Mucosa of rectum (tissue), 2 donors: ENCODE data around the gene KPNB1.
A peak's percentile ranks its signal among the peaks of the same experiment; 100 is the strongest.

ENCODE experiments used
- H3K27ac ChIP-seq, 2 donors: one replicate each; pipeline ENCODE4 v1.7.0; 2013; ENCODE audit warnings: inconsistent platforms in 2 of 2, low read depth in 2 of 2, low read length in 2 of 2
- H3K27me3 ChIP-seq, 2 donors: one replicate each; pipeline ENCODE4 v1.7.0; 2013; ENCODE audit warnings: low read length in 2 of 2; ENCODE audit not compliant: control insufficient read depth in 2 of 2, insufficient read depth in 2 of 2
- H3K36me3 ChIP-seq, 2 donors: one replicate each; pipeline ENCODE4 v1.7.0; 2013; ENCODE audit warnings: low read length in 2 of 2; ENCODE audit not compliant: control insufficient read depth in 2 of 2, insufficient read depth in 2 of 2
- H3K4me1 ChIP-seq, 2 donors: one replicate each; pipeline ENCODE4 v1.7.0; 2013; ENCODE audit warnings: low read length in 2 of 2, mild to moderate bottlenecking in 1 of 2; ENCODE audit not compliant: control insufficient read depth in 2 of 2, insufficient read depth in 2 of 2
- H3K4me3 ChIP-seq, 2 donors: one replicate each; pipeline ENCODE4 v1.7.0; 2013; ENCODE audit warnings: low read length in 2 of 2
- H3K9ac ChIP-seq, 2 donors: one replicate each; pipeline ENCODE4 v1.7.0; 2013; ENCODE audit warnings: low read length in 2 of 2, low read depth in 1 of 2, mild to moderate bottlenecking in 1 of 2
- H3K9me3 ChIP-seq, 2 donors: one replicate each; pipeline ENCODE4 v1.7.0; 2013; ENCODE audit warnings: low read length in 2 of 2; ENCODE audit not compliant: control insufficient read depth in 2 of 2
- donor health status: healthy.
- donor health status: Normal muscosa, but diverticular disease.

Gene KPNB1

DNA sequence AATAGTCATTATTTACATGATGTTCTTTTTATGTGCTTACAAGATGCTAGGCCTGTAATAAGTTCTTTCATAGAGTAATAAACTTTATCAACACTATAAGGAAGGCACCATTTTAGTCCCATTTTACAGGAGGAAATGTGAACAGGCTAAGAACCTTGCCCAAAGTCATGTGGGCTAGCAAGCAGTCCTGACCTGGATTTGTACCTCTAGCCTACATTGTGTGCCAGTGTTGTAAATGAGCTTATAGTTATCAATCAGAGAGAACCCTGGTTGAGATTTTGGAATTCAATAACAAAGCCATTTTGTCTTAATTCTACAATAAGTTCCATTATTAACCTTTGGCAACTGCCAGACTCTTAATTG, 37.6 kb downstream of the KPNB1 start:
- Histone ChIP-seq H3K27ac (no peak overlapping the region), H3K4me3 (no peak overlapping the region), H3K9ac (no peak overlapping the region), H3K9me3 (no peaks in the 10 kb centered on the region), H3K4me1 (peaks cover 0 to 2% of the 10 kb centered on the region in 2 donors), H3K27me3 (peaks cover 2 to 4% of the 10 kb centered on the region in 2 donors), H3K36me3 (peaks cover 15 to 27% of the 10 kb centered on the region in 2 donors)

DNA sequence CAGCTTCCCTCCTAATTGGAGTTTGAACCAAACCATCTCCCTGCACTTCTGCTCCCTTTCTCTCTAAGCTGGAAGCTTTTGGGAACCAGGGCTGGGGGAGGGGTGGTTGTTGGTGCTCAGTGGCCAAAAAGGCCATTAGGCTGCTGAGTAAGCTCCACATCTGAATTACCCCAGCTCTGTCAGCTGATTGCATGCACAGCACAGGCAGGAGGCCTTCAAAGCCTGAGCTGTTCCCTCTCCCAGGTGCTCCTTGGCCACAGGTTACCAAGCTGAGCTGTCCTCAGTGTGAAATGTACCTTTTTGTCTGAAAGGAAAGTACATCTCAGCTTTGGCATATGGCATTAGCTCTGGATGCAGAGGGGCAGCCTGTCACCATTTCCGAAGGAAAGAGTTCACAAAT, 38.0 kb downstream of the KPNB1 start:
- Histone ChIP-seq H3K4me3 (no peak overlapping the region), H3K9ac (no peak overlapping the region), H3K9me3 (no peaks in the 10 kb centered on the region), H3K4me1 (peaks cover 0 to 6% of the 10 kb centered on the region in 2 donors), H3K36me3 (peaks cover 11 to 22% of the 10 kb centered on the region in 2 donors), H3K27me3 (peaks cover 3 to 4% of the 10 kb centered on the region in 2 donors), H3K27ac (no peak overlapping the region)

DNA sequence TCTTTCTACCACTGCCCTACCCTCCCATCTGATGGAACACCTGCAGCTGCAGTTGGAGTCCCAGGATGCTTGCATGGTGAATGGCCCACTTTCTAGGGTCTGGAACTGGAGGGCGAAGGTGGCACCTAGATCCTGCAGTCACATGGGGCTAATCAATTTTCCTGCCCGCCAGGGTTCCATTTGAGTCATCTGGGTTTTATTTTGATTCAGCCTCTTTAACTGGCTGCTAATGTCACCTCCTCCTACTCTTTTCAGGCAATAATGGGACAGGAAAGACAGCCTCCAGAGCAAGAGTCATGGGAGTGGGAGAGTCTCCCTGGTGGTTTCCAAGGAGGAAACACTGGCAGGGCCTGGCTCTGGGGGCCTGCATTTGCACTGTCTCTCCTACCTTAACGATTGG, 40.4 kb downstream of the KPNB1 start:
- peaks cover 3 to 6% of the 10 kb centered on the region in 2 donors for H3K27me3 ChIP-seq
- no peaks in the 10 kb centered on the region for H3K9me3 ChIP-seq
- H3K4me3 ChIP-seq, result no peak overlapping the region
- H3K36me3 ChIP-seq, result peaks cover 0 to 10% of the 10 kb centered on the region in 2 donors
- peaks cover 10 to 17% of the 10 kb centered on the region in 2 donors for H3K4me1 ChIP-seq
- no peak overlapping the region for H3K27ac ChIP-seq
- no peak overlapping the region for H3K9ac ChIP-seq

DNA sequence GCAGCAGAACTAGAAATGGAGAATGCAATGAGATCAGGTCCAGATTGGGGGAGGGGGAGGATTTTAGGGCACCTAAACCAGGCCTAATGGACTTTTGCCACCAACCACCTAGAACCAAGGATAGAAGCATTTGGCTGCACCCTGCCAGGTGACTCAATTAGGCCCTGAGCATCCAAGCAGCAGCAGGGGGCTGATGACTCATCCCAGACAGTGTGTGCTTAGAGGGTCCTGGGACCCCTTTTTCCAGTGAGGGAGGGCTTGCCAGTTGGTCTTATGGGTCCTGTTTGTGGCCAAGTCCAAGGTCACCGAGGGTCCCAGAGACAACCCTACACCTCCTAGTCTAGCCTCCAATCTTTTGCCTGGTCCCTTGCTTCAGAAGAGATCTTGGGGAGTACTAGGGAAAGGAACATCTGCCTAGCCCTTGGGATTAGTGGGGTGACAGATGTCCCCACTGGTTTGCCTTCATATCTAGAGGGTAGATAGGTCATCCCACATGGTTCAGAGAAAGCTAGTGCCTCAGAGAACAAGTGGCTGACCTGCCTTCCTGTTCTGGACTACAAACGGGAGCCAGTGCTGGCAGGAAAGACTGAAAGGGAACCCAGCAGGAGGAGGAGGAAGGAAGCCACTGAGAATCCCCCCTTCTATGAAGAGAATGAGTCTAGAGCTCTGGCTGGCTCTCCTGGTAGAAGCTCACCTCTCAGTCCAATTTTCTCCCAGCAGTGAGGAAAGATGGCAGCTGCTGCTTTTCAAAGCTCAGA, 42.6 kb downstream of the KPNB1 start:
- Histone ChIP-seq H3K27ac (no peak overlapping the region), H3K36me3 (no peaks in the 10 kb centered on the region), H3K27me3 (peaks cover 3 to 7% of the 10 kb centered on the region in 2 donors), H3K9ac (no peak overlapping the region), H3K4me3 (no peak overlapping the region), H3K9me3 (no peaks in the 10 kb centered on the region), H3K4me1 (peaks cover 11 to 19% of the 10 kb centered on the region in 2 donors)

DNA sequence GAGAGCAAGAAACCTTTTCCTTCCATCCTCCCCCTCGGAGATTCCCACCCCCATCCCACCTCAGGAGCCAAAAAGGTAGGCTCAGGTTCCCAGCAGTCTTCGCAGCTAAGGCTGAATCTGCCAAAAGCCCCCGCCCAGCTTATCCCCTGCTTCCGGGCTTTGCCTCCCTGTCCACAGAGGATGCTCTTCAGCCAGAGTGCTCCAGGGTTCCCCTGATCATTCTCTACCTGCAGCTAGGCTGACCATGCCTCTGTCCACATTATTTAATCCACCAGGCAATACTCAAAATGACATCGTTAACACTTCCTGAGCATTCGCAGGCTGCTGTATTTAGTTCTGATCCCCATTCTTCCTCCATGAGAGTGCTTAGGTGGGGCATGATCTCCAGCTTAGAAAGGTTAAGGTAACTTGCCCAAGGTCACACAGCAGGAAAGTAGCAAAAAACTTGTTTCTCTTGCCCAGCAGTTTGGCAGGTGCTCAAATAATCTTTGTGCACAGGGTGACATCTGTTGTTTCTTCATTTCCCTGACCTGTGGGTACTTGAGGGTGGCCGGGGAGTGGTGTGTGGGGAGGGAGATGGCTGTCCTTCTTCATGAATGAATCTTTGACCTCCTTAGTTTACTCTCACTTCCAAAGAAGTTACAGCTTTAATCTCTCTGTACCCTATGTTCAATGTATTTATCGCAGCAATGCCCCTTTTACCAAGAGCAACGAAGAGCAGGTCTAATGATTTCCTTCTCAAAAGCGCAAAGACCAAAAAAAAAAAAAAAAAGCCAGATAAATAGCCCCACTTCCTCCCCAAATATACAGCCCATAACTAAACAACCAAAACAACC, 43.4 kb downstream of the KPNB1 start:
- Histone ChIP-seq H3K27ac (peak overlapping the region in 1 of 2 donors; percentile 38), H3K9ac (peak overlapping the region in 1 of 2 donors; percentile 48)

DNA sequence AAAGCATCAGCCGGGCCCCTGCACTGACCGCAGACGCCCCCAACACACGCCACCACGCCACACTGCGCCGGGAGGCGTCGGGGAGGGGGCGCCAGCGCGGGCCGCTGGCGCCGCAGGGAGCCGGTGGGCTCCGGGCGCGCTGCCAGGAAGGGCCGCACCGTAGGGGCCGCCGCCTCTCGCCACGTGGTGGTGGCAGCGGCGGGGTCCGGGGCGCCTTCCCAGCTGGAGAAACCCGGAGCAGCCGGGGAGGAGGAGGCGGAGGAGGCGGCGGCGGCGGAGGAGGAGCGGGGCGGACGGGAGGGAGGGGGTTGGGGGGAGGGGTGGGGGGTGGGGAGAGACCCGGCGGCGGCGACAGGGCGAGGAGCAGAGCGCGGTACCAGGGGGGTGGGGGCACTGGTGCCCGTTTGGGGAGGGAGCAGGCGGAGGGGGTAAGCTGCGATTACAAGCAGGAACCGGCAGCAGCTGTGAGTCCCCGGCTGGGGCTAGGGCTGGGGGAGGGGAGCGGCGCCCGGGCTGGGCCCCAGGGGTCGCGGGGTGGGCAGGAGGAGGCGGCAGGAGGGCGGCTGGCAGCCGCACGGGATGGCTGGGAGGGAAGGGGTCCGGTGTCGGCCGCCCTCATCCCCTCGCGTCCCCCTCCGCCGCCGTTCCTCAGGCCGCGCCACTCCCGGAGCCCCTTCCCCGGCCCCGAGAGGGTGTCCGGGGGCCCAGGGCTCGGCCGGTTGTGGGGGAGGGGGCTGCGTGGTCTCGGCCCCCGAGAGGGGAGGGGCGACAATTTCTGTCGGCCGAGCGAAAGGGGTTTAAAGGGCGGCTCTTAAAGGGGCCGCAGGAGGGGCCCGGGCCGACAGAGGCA, 44.2 kb downstream of the KPNB1 start, which contains the start of gene TBKBP1:
TBKBP1 (plus strand) TSS at position 431 of the 850 bp plus-strand sequence. CDS start 1,952 bp downstream, outside the sequence.
- H3K27me3 ChIP-seq, result peaks cover 3 to 7% of the 10 kb centered on the region in 2 donors
- H3K4me3 ChIP-seq, result peak within 1 kb of the TSS; percentile 61 to 70
- H3K9me3 ChIP-seq, result no peaks in the 10 kb centered on the region
- H3K4me1 ChIP-seq, result peaks cover 11 to 19% of the 10 kb centered on the region in 2 donors
- no peaks in the 10 kb centered on the region for H3K36me3 ChIP-seq
- peak within 1 kb of the TSS; percentile 32 to 49 for H3K9ac ChIP-seq
- H3K27ac ChIP-seq, result peak within 1 kb of the TSS; percentile 50 to 70

More for the DNA sequence above, 43.4 kb downstream of the KPNB1 start:
- H3K9me3 ChIP-seq, result no peaks in the 10 kb centered on the region
- no peaks in the 10 kb centered on the region for H3K36me3 ChIP-seq
- peaks cover 11 to 19% of the 10 kb centered on the region in 2 donors for H3K4me1 ChIP-seq
- H3K27me3 ChIP-seq, result peaks cover 3 to 7% of the 10 kb centered on the region in 2 donors
- H3K4me3 ChIP-seq, result peak overlapping the region; percentile 48 to 56

DNA sequence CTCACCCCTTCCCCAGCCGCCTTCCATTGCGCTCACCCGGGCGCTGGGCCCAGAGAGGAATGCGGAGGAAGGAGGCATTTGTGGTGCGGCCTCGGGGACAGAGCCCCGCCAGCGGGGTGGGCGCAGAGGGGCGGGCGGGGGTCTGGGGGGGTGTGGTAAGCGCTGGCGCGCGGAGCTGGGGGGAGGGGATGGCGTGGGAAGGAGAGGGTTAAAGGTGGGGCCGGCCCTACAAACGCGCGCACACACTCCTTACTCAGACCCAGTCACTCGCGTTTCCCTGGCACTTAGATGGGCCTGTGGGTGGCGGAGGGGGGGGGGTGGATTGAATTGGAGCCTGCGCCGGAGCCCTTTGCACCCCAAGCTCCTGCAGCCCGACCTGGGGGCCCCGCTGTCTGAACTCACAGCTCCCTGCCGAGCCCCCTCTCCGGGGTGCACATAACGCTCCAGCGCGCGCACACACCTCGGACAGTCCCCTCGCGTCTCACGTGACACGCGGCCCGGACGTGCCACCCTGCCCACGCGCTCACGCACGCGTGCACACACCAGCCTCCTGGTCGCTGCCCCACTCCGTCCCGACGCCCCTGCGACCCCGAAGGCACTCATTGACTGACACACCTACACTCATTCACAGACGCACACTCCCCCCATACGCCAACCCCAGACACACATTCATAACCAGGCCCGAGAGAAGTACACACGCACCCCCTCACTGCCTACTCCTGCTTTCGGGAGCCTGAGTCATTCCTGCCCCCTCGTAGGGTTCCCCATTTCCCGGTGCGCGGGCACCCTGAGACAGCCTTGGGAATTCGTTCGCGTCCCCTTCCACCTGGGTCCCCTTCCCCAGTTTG, 45.1 kb downstream of the KPNB1 start:
- Histone ChIP-seq H3K36me3 (no peaks in the 10 kb centered on the region), H3K9ac (peak overlapping the region; percentile 32 to 49), H3K9me3 (no peaks in the 10 kb centered on the region)

DNA sequence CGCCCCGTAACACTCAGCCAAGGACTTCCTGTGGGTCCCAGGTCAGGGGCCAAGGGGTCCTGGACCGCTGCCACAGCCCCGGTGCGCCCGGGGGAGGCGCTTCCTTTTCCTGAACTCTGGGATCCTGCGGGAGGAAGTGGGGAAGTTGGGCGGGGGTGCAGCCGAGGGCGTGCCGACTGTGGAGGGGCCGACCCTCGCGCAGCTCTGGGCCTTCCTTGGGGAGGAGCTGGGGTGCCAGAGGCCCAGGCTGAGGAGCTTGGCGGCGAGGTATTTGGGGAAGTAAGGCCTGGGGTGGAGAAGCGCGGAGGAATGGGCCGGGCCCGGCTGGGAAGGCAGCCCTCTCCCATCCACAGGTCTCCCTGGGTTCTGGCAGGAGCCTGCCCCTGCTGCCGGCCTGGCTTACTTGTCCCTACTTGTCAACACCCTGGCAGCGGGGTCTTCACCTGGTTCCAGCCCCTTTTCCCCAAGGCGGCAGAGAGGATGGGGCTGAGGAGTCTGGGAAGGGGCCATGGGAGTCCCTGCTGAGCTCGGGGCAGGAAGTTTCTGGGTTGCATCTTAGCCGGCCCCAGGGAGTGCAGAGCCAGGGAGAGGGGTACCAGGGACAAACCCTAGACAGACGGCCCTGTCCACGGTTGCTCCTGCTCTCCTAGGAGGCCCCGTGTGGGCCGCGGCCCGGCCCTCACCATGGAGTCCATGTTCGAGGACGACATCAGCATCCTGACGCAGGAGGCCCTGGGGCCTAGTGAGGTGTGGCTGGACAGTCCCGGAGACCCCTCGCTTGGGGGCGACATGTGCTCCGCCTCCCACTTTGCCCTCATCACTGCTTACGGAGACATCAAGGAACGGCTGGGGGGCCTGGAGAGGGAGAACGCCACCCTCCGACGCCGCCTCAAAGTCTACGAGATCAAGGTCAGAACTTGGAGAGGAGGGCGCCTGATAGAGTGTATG, 46.0 kb downstream of the KPNB1 start:
- peak overlapping the region; percentile 50 to 70 for H3K27ac ChIP-seq
- peaks cover 11 to 19% of the 10 kb centered on the region in 2 donors for H3K4me1 ChIP-seq
- peaks cover 3 to 7% of the 10 kb centered on the region in 2 donors for H3K27me3 ChIP-seq
- no peaks in the 10 kb centered on the region for H3K9me3 ChIP-seq
- H3K9ac ChIP-seq, result peak overlapping the region in 1 of 2 donors; percentile 45
- H3K4me3 ChIP-seq, result peak overlapping the region; percentile 61 to 70
- H3K36me3 ChIP-seq, result no peaks in the 10 kb centered on the region

More for the DNA sequence above, 45.1 kb downstream of the KPNB1 start:
- H3K27me3 ChIP-seq, result peaks cover 3 to 7% of the 10 kb centered on the region in 2 donors
- H3K4me1 ChIP-seq, result peaks cover 11 to 19% of the 10 kb centered on the region in 2 donors
- peak overlapping the region; percentile 61 to 70 for H3K4me3 ChIP-seq
- peak overlapping the region; percentile 50 to 70 for H3K27ac ChIP-seq
